Measurements from ENCODE around the gene SGSH. TPM values are rescaled to one million over a fixed set of nuclear protein-coding genes. Genes with fewer than 3 reads are reported as not detected.

The SGSH gene
- total RNA-seq, 1 donor from 2014 or later: 7.2 TPM

DNA sequence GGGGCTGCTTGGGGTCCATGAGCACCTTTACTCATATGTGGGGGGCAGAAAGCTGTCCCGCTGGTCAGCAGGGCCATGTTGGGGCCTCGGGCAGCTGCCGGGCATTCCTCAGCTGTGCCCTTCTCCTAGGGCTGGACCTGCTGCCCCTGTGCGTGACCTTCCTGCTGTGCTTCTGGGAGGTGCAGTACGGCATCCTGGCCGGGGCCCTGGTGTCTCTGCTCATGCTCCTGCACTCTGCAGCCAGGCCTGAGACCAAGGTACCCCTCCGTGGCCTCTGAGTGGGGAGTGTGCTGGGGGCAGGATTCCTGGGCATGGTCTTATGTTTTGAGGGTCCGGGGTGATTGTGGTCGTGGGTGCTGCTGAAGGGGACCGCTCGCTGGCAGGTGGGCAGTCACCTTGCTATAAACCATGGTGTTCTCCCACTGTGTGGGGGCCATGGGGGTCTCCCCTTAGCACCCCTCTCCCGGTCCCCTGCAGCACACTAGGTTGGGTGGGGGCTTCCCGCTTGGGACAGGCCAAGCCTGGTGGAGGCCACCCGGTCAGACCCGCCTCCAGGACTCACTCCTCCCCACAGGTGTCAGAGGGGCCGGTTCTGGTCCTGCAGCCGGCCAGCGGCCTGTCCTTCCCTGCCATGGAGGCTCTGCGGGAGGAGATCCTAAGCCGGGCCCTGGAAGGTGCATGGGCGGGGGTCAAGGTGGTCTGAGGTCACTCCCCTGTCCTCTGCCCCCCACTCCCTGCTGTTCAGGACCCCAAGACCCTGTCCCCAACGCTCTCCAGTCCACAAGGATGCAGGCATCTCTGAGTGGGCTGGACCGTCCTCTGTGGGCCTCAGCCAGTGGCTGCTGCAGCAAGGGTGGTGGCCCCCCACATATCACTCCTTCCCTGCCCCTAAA, 28.1 kb upstream of the SGSH start:
- H3K4me1 ChIP-seq: no peaks in the 10 kb centered on the region
- H3K27ac Mint-ChIP-seq: no peak overlapping the region
- H4K20me1 ChIP-seq (ENCODE audit: low read depth): no peaks in the 10 kb centered on the region
- H3K27me3 ChIP-seq: no peaks in the 10 kb centered on the region
- no peak overlapping the region for H2AFZ ChIP-seq (replicated peaks)
- no peak overlapping the region for H3K4me2 ChIP-seq
- DNase-seq (ENCODE audit: low spot score): no peak
- no peaks in the 10 kb centered on the region for H3K79me2 ChIP-seq (ENCODE audit: low read depth)
- no peak overlapping the region for H3K27ac ChIP-seq
- no peak overlapping the region for H3K4me3 ChIP-seq
- H3K36me3 Mint-ChIP-seq: peaks cover 9% of the 10 kb centered on the region
- H3K27me3 Mint-ChIP-seq (ENCODE audit: insufficient read depth, low read depth): peaks cover 2% of the 10 kb centered on the region
- no peaks in the 10 kb centered on the region for H3K4me1 Mint-ChIP-seq
- H3K9me3 Mint-ChIP-seq: no peaks in the 10 kb centered on the region
- TF ChIP-seq EZH2 (IDR thresholded peaks at IDR 0.05) (no peak), EZH2phosphoT487 (IDR thresholded peaks at IDR 0.05) (no peak)
- TF ChIP-seq, protein P1, sequence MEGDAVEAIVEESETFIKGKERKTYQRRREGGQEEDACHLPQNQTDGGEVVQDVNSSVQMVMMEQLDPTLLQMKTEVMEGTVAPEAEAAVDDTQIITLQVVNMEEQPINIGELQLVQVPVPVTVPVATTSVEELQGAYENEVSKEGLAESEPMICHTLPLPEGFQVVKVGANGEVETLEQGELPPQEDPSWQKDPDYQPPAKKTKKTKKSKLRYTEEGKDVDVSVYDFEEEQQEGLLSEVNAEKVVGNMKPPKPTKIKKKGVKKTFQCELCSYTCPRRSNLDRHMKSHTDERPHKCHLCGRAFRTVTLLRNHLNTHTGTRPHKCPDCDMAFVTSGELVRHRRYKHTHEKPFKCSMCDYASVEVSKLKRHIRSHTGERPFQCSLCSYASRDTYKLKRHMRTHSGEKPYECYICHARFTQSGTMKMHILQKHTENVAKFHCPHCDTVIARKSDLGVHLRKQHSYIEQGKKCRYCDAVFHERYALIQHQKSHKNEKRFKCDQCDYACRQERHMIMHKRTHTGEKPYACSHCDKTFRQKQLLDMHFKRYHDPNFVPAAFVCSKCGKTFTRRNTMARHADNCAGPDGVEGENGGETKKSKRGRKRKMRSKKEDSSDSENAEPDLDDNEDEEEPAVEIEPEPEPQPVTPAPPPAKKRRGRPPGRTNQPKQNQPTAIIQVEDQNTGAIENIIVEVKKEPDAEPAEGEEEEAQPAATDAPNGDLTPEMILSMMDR (IDR thresholded peaks at IDR 0.05): no peak
- no peaks in the 10 kb centered on the region for H3K9me3 ChIP-seq (ENCODE audit: low read depth)
- H3K9ac ChIP-seq: no peak overlapping the region
- no peak overlapping the region for H3K4me3 Mint-ChIP-seq
- H3K36me3 ChIP-seq: no peaks in the 10 kb centered on the region
- H3F3A ChIP-seq (ENCODE audit: low read depth): no peaks in the 10 kb centered on the region

DNA sequence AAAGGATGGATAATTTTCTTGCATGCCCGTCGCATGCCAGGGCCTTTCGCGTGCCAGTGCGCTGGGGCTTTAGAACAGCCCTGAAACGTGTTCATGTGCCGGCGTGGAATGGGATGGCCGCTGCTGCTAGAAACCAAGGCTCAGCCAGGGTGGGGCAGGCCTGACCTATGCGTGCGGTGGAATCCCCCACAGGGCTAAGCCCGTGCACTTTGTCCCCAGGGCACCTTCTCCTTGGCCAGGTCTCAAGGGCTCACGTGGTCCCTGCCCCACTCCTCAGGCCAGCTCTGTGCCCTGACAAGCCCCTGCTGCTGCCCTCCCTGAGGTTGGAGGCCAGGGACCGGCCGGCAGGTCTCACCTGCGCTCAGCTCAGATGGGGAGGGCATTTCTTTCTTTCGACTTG, 27.4 kb upstream of the SGSH start:
- Mint-ChIP-seq H3K27ac (no peak overlapping the region), H3K4me3 (no peak overlapping the region), H3K27me3 (ENCODE audit: insufficient read depth, low read depth) (peaks cover 2% of the 10 kb centered on the region), H3K9me3 (no peaks in the 10 kb centered on the region), H3K36me3 (peaks cover 11% of the 10 kb centered on the region), H3K4me1 (no peaks in the 10 kb centered on the region)
- no peak for DNase-seq (ENCODE audit: low spot score)
- H3K4me1 ChIP-seq: no peaks in the 10 kb centered on the region
- no peaks in the 10 kb centered on the region for H3K9me3 ChIP-seq (ENCODE audit: low read depth)
- no peaks in the 10 kb centered on the region for H3K27me3 ChIP-seq
- no peaks in the 10 kb centered on the region for H3K79me2 ChIP-seq (ENCODE audit: low read depth)
- H3K36me3 ChIP-seq: no peaks in the 10 kb centered on the region
- no peaks in the 10 kb centered on the region for H4K20me1 ChIP-seq (ENCODE audit: low read depth)
- H2AFZ ChIP-seq (replicated peaks): no peak overlapping the region
- no peak overlapping the region for H3K9ac ChIP-seq
- TF ChIP-seq EZH2phosphoT487 (IDR thresholded peaks at IDR 0.05): no peak
- TF ChIP-seq, protein P1 (IDR thresholded peaks at IDR 0.05): no peak
- TF ChIP-seq EZH2 (IDR thresholded peaks at IDR 0.05): no peak
- no peak overlapping the region for H3K4me2 ChIP-seq
- no peaks in the 10 kb centered on the region for H3F3A ChIP-seq (ENCODE audit: low read depth)
- H3K4me3 ChIP-seq: no peak overlapping the region
- H3K27ac ChIP-seq: no peak overlapping the region

DNA sequence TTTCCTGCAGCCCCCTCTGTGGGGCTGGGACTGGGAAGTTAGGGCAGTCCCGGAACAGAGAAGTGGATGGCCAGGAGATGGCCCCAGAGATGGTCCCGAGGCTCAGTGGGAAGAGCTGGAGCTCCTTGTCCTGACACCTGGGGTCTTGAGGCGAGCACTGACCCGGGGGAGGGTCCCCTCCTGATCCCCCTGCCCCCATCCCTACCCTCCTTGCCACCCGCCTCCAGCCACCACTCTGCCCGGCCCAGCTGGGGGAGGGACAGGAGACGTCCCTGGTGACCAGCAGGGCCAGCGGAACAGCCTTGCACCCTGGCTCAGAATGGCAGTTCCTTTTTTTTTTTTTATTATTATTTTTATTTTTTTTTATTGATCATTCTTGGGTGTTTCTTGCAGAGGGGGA, 26.6 kb upstream of the SGSH start:
- DNase-seq (ENCODE audit: low spot score): no peak

More for the DNA sequence above, 26.6 kb upstream of the SGSH start:
- Histone ChIP-seq H3F3A (ENCODE audit: low read depth) (no peaks in the 10 kb centered on the region), H3K9ac (no peak overlapping the region), H3K79me2 (ENCODE audit: low read depth) (no peaks in the 10 kb centered on the region), H3K27ac (no peak overlapping the region), H3K36me3 (no peaks in the 10 kb centered on the region), H4K20me1 (ENCODE audit: low read depth) (no peaks in the 10 kb centered on the region), H3K4me3 (no peak overlapping the region), H3K4me2 (no peak overlapping the region), H2AFZ (replicated peaks) (no peak overlapping the region), H3K4me1 (no peaks in the 10 kb centered on the region), H3K27me3 (no peaks in the 10 kb centered on the region), H3K9me3 (ENCODE audit: low read depth) (no peaks in the 10 kb centered on the region)
- Mint-ChIP-seq H3K27ac (no peak overlapping the region), H3K27me3 (ENCODE audit: insufficient read depth, low read depth) (peaks cover 2% of the 10 kb centered on the region), H3K36me3 (peaks cover 11% of the 10 kb centered on the region), H3K4me1 (no peaks in the 10 kb centered on the region), H3K9me3 (no peaks in the 10 kb centered on the region), H3K4me3 (no peak overlapping the region)
- TF ChIP-seq EZH2phosphoT487 (IDR thresholded peaks at IDR 0.05): no peak
- TF ChIP-seq, protein P1 (IDR thresholded peaks at IDR 0.05): no peak
- no peak for TF ChIP-seq EZH2 (IDR thresholded peaks at IDR 0.05)

All from neural progenitor cell (in vitro differentiated cells).